ENCODE measurements around the gene GABRA4.

- TF ChIP-seq, protein P1, sequence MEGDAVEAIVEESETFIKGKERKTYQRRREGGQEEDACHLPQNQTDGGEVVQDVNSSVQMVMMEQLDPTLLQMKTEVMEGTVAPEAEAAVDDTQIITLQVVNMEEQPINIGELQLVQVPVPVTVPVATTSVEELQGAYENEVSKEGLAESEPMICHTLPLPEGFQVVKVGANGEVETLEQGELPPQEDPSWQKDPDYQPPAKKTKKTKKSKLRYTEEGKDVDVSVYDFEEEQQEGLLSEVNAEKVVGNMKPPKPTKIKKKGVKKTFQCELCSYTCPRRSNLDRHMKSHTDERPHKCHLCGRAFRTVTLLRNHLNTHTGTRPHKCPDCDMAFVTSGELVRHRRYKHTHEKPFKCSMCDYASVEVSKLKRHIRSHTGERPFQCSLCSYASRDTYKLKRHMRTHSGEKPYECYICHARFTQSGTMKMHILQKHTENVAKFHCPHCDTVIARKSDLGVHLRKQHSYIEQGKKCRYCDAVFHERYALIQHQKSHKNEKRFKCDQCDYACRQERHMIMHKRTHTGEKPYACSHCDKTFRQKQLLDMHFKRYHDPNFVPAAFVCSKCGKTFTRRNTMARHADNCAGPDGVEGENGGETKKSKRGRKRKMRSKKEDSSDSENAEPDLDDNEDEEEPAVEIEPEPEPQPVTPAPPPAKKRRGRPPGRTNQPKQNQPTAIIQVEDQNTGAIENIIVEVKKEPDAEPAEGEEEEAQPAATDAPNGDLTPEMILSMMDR (conservative IDR thresholded peaks at IDR 0.05) = no peak
- TF ChIP-seq ZFX (IDR thresholded peaks at IDR 0.05) = no peak
Observed at GRCh38 chr4:46870411-46870810, 123.0 kb downstream of the GABRA4 start.

Data from C4-2B (cell line).